Psoas muscle (tissue), 8 donors: ENCODE data around the gene TCF25. TPM values are rescaled to one million over a fixed set of nuclear protein-coding genes. Genes with fewer than 3 reads are reported as not detected.
"Not testable (repeated sequence)": the region's sequence is repeated elsewhere in the genome, so short reads cannot be mapped to it uniquely, and the experiment has no call there.

Experiments
- ATAC-seq, 4 donors: fragments of 200-7000 bp; cut with Tn5 transposase; one replicate each; pipeline ENCODE4 v1.9.1; 2020; ENCODE audit warnings: moderate library complexity in 3 of 4, mild to moderate bottlenecking in 2 of 4
- DNase-seq, 2 donors: peaks; one replicate each; pipeline ENCODE4 v3.0.0-alpha.2; 2020
- H3K27ac ChIP-seq: fragments of 200-600 bp; one replicate; pipeline ENCODE4 v1.8.0; 2022
- H3K27me3 ChIP-seq, 3 donors: fragments of 200-600 bp in 1 of 3; one replicate each; pipeline versions ENCODE4 v1.6.1 to v1.8.0; 2013 to 2022; ENCODE audit warnings: low read length in 2 of 3, mild to moderate bottlenecking in 2 of 3, moderate library complexity in 1 of 3; ENCODE audit not compliant: insufficient read depth in 3 of 3
- H3K36me3 ChIP-seq, 2 donors: fragments of 200-600 bp in 1 of 2; one replicate each; pipeline versions ENCODE4 v1.6.1 to v1.8.0; 2013 to 2022; ENCODE audit warnings: low read depth in 1 of 2, mild to moderate bottlenecking in 1 of 2, moderate library complexity in 1 of 2; ENCODE audit not compliant: insufficient read depth in 1 of 2
- H3K4me1 ChIP-seq: fragments of 200-600 bp; one replicate; pipeline ENCODE4 v1.8.0; 2022
- H3K4me3 ChIP-seq: fragments of 200-600 bp; one replicate; pipeline ENCODE4 v1.8.0; 2022; ENCODE audit warnings: mild to moderate bottlenecking
- H3K9me3 ChIP-seq: fragments of 200-600 bp; one replicate; pipeline ENCODE4 v1.8.0; 2022
- WGBS, 3 donors: extraction: QIAGEN DNeasy Blood & Tissue Kit; methylation state at CpG; one replicate each; pipeline versions ENCODE4 v1.1.6 to v1.1.7; 2013; 5-methylcytosine and 5-hydroxymethylcytosine counted together
- intact Hi-C, 2 donors: fragments of 100-400 bp; cut with DNase I; formaldehyde crosslinking; loops; one replicate each; pipeline versions ENCODE4 v1.11.0 to v1.14.2; 2022
- polyA plus RNA-seq, 3 donors: library from polyadenylated mRNA; stranded (reverse); fragments of 200-250 nt; gene quantifications; one replicate each; pipeline ENCODE4 v1.2.3, GENCODE V29; 2013
- total RNA-seq, 4 donors: library from RNA; stranded (reverse); fragmentation: NEBNext Ultra II Directional in 2 of 4; extraction: Animal tissue kit (Norgen Biotek cat#: 25700) in 2 of 4; gene quantifications; one replicate each; pipeline versions ENCODE4 v1.2.1 to v1.2.4, GENCODE V29; 2021 to 2023
- TF ChIP-seq, protein P1 (sequence below): fragments of 200-600 bp; IDR thresholded peaks from one replicate; pipeline ENCODE4 v1.8.0; 2022; ENCODE audit warnings: antibody characterized with exemption
- donor health status: healthy with polysubstance abuse.
- donor health status: DM: no; HTN: no; CAD: no; lungs with moderate emphysema.
- donor health status: Bipolar disorder and iron deficiency.
- donor health status: healthy.
- donor health status: DM: yes; HTN: yes; CAD: no.
- donor health status: DM: no; HTN: no; CAD: no.
- donor health status: DM: no; HTN: no; CAD: no.
- donor health status: DM: yes; HTN: yes; CAD: no.

Gene TCF25
- total and polyA plus RNA-seq, 7 donors, result 46.1 to 93.6 (median 57.6) TPM

- Histone ChIP-seq H3K27ac (no peak overlapping the region), H3K4me3 (no peak overlapping the region), H3K4me1 (peaks cover 4% of the 10 kb centered on the region), H3K36me3 (peaks cover 0 to 37% of the 10 kb centered on the region in 2 donors), H3K9me3 (no peaks in the 10 kb centered on the region), H3K27me3 (no peaks in the 10 kb centered on the region)
- 61 to 72% (median 68%) methylated on average over 14 of the region's 14 CpGs for WGBS, 3 donors
- DNase-seq (peak in 1 of 2 donors; percentile 32), ATAC-seq (peak in 1 of 4 donors; percentile 14)
- intact Hi-C loops, result no loop called here
- TF ChIP-seq, protein P1, sequence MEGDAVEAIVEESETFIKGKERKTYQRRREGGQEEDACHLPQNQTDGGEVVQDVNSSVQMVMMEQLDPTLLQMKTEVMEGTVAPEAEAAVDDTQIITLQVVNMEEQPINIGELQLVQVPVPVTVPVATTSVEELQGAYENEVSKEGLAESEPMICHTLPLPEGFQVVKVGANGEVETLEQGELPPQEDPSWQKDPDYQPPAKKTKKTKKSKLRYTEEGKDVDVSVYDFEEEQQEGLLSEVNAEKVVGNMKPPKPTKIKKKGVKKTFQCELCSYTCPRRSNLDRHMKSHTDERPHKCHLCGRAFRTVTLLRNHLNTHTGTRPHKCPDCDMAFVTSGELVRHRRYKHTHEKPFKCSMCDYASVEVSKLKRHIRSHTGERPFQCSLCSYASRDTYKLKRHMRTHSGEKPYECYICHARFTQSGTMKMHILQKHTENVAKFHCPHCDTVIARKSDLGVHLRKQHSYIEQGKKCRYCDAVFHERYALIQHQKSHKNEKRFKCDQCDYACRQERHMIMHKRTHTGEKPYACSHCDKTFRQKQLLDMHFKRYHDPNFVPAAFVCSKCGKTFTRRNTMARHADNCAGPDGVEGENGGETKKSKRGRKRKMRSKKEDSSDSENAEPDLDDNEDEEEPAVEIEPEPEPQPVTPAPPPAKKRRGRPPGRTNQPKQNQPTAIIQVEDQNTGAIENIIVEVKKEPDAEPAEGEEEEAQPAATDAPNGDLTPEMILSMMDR, result no peak
Measured at GRCh38 chr16:89912627-89913026, 39.2 kb downstream of the TCF25 start.

GRCh38 chr16:89913408-89914387, 40.3 kb downstream of the TCF25 start:
- ATAC-seq, result no peak
- WGBS, 3 donors, result 74 to 82% (median 80%) methylated on average over 30 of the region's 30 CpGs
- TF ChIP-seq, protein P1, result no peak
- Histone ChIP-seq H3K4me1 (peaks cover 12% of the 10 kb centered on the region), H3K4me3 (no peak overlapping the region), H3K36me3 (peaks cover 0 to 36% of the 10 kb centered on the region in 2 donors), H3K27ac (no peak overlapping the region), H3K9me3 (no peaks in the 10 kb centered on the region), H3K27me3 (peaks cover 0 to 10% (median 10%) of the 10 kb centered on the region in 3 donors)
- intact Hi-C loops, result no loop called here
- peak in 1 of 2 donors; percentile 40 for DNase-seq

DNA sequence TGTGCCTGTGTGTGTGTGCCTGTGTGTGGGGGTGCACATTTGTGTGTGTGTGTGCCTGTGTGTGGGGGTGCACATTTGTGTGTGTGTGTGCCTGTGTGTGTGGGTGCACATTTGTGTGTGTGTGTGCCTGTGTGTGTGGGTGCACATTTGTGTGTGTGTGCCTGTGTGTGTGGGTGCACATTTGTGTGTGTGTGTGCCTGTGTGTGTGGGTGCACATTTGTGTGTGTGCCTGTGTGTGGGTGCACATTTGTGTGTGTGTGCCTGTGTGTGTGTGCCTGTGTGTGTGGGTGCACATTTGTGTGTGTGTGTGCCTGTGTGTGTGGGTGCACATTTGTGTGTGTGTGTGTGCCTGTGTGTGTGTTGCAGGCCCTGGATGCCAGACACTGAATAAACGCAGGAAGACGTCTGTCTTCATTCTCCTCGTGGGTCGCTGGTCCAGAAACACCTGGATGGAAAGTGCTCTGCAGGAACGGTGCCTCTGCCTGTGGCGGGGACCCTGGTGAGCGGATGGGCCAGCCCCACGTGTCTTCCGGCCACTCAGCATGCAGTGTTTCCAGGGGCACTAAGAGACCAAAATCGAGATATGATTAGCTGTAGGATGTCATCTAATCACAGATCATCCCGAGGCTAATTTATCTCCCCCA, 41.4 kb downstream of the TCF25 start:
- WGBS, 3 donors, result 47 to 55% (median 48%) methylated on average over 11 of the region's 11 CpGs

DNA sequence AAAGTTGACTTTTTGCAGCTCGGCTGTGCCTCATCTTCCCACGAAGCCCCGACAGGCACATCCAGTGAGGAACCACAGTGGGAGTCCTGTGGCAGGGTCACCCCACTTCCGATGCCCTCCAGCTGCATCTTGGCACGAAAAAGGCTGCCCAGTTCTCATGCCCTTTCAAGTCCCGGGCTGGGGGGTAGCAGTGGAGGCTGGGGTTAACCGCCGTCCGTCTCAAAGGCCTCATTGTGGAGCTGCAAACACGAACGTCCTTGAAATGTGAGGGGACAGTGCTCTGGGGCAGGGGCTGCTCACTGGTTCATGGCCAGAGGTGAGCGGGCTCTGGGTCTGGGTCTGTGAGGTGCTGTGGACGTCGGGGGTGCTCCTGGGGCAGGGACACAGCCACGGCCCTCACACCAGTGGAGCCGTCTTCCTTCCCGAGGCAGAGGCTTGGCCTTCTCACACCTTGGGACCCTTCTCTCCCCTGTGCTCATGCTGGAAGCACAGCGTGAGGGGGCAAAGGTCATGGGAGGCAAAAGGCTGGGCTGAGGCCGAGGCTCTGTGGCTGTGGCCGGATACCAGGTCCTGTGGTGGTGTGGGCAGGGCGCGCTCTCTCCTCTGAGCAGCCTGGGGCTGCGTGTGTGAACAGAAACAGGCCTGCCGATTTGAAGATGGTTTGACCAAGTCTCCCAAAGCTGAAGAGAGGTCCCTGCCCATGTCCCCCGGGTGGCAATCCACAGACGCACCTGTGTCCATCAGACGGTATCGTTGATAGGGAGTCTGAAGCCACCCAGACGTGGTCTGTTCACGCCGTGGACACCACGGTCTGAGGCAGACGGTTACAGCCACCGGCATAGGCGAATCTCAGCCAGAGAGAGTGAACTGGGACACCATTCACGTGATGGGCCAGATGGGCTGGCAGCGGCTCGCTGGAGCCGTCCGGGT, 42.2 kb downstream of the TCF25 start:
- H3K4me3 ChIP-seq, result no peak overlapping the region
- TF ChIP-seq, protein P1, result no peak
- 64 to 71% (median 64%) methylated on average over 38 to 40 of the region's 40 CpGs for WGBS, 3 donors
- no peaks in the 10 kb centered on the region for H3K9me3 ChIP-seq
- peaks cover 0 to 25% (median 17%) of the 10 kb centered on the region in 3 donors for H3K27me3 ChIP-seq
- ATAC-seq (no peak), DNase-seq (peak in 1 of 2 donors; percentile 58)
- H3K36me3 ChIP-seq, result peaks cover 0 to 21% of the 10 kb centered on the region in 2 donors
- H3K27ac ChIP-seq, result no peak overlapping the region
- intact Hi-C loops, result no loop called here
- peaks cover 8% of the 10 kb centered on the region for H3K4me1 ChIP-seq

More for the DNA sequence above, 41.4 kb downstream of the TCF25 start:
- intact Hi-C loops, ATAC-seq, H3K9me3 ChIP-seq, H3K4me3 ChIP-seq, DNase-seq, H3K27ac ChIP-seq: not testable (repeated sequence)
- Histone ChIP-seq H3K27me3 (peaks cover 0 to 19% (median 15%) of the 10 kb centered on the region in 3 donors), H3K36me3 (peaks cover 0 to 29% of the 10 kb centered on the region in 2 donors), H3K4me1 (peaks cover 13% of the 10 kb centered on the region)
